NB4 (cell line): ENCODE data around the gene ZNF783.

Experiments
- DNase-seq: peaks from one replicate; pipeline ENCODE4 v3.0.0; 2010; ENCODE audit warnings: low read depth
- H3K4me3 ChIP-seq: one replicate; pipeline ENCODE4 v1.5.1; 2011; ENCODE audit warnings: mild to moderate bottlenecking, low read depth, low read length, moderate library complexity
- CTCF ChIP-seq: IDR thresholded peaks from one replicate; pipeline ENCODE4 v1.5.1; 2012; ENCODE audit warnings: low read depth, low read length
- MAX ChIP-seq: IDR thresholded peaks from 2 replicates; pipeline ENCODE4 v1.6.1; 2011; ENCODE audit warnings: low read depth, low read length
- MYC ChIP-seq: IDR thresholded peaks from 2 replicates; pipeline ENCODE4 v1.6.1; 2011; ENCODE audit warnings: low read depth, low read length
- POLR2A ChIP-seq: IDR thresholded peaks from 2 replicates; pipeline ENCODE4 v1.6.1; 2011; ENCODE audit warnings: mild to moderate bottlenecking; ENCODE audit not compliant: insufficient read length; ENCODE audit errors: extremely low read depth

ZNF783 gene

GRCh38 chr7:149306854-149307253 is 44.9 kb downstream of the ZNF783 start:
- no peak for TF ChIP-seq MYC
- no peak for TF ChIP-seq MAX
- TF ChIP-seq POLR2A = no peak
- TF ChIP-seq CTCF = no peak
- H3K4me3 ChIP-seq = no peak overlapping the region

GRCh38 chr7:149307775-149308501 is 45.9 kb downstream of the ZNF783 start:
- no peak overlapping the region for H3K4me3 ChIP-seq
- DNase-seq = no peak
- TF ChIP-seq POLR2A = no peak
- no peak for TF ChIP-seq MAX
- TF ChIP-seq CTCF = no peak
- no peak for TF ChIP-seq MYC

More at GRCh38 chr7:149306854-149307253, 44.9 kb downstream of the ZNF783 start:
- no peak for DNase-seq

GRCh38 chr7:149310113-149310836 is 48.3 kb downstream of the ZNF783 start:
- TF ChIP-seq POLR2A = no peak
- TF ChIP-seq MAX = no peak
- peak; percentile 66 for TF ChIP-seq CTCF
- TF ChIP-seq MYC = no peak
- H3K4me3 ChIP-seq = no peak overlapping the region
- DNase-seq = peak; percentile 75

- DNase-seq = no peak
- TF ChIP-seq CTCF = no peak
- TF ChIP-seq POLR2A = no peak
- TF ChIP-seq MYC = no peak
- no peak for TF ChIP-seq MAX
- H3K4me3 ChIP-seq = no peak overlapping the region
Measured at GRCh38 chr7:149310990-149311573, 49.1 kb downstream of the ZNF783 start.

- DNase-seq = no peak
- TF ChIP-seq MAX (no peak), MYC (no peak), CTCF (no peak), POLR2A (no peak)
- no peak overlapping the region for H3K4me3 ChIP-seq
Measured at GRCh38 chr7:149313981-149314380, 52.0 kb downstream of the ZNF783 start.
